Stimulated activated CD8-positive, alpha-beta memory T cell treated with anti-CD3 and anti-CD28 coated beads, Interleukin-12 subunit alpha, Interleukin-12 subunit beta, amount 100 ng/mL, for 24 hours (primary cell): ENCODE measurements around the gene SH2B2.
"Not testable (repeated sequence)": the region's sequence is repeated elsewhere in the genome, so short reads cannot be mapped to it uniquely, and the experiment has no call there.

Experiments used
- DNase-seq: peaks from one replicate; pipeline ENCODE4 v3.0.0-alpha.2; 2020; ENCODE audit errors: extremely low read depth

SH2B2 gene

GRCh38 chr7:102285540-102286236 lies 980 bp upstream of the SH2B2 start:
- DNase-seq: no peak

- DNase-seq: no peak
Measured at GRCh38 chr7:102287111-102287980, 678 bp downstream of the SH2B2 start.

- DNase-seq: no peak
Measured at GRCh38 chr7:102287981-102288278, 1.3 kb downstream of the SH2B2 start.

GRCh38 chr7:102288285-102288930 lies 1.7 kb downstream of the SH2B2 start:
- DNase-seq: no peak

GRCh38 chr7:102289057-102289456 lies 2.4 kb downstream of the SH2B2 start:
- no peak for DNase-seq

GRCh38 chr7:102291056-102291915 lies 4.6 kb downstream of the SH2B2 start:
- DNase-seq: no peak

GRCh38 chr7:102291916-102292267 lies 5.2 kb downstream of the SH2B2 start:
- DNase-seq: no peak

GRCh38 chr7:102292813-102293798 lies 6.4 kb downstream of the SH2B2 start:
- DNase-seq: no peak

GRCh38 chr7:102294589-102294988 lies 7.9 kb downstream of the SH2B2 start:
- DNase-seq: no peak

GRCh38 chr7:102295346-102296178 lies 8.9 kb downstream of the SH2B2 start:
- DNase-seq: no peak

- no peak for DNase-seq
Measured at GRCh38 chr7:102296179-102296438, 9.4 kb downstream of the SH2B2 start.

- DNase-seq: no peak
Measured at GRCh38 chr7:102296514-102296913, 9.8 kb downstream of the SH2B2 start.

- no peak for DNase-seq
Measured at GRCh38 chr7:102297487-102298218, 11.0 kb downstream of the SH2B2 start.

- no peak for DNase-seq
Measured at GRCh38 chr7:102300643-102301221, 14.1 kb downstream of the SH2B2 start.

GRCh38 chr7:102301367-102301766 lies 14.7 kb downstream of the SH2B2 start:
- not testable (repeated sequence) for DNase-seq

GRCh38 chr7:102302025-102302424 lies 15.4 kb downstream of the SH2B2 start:
- DNase-seq: no peak

- DNase-seq: no peak
Measured at GRCh38 chr7:102303669-102304422, 17.2 kb downstream of the SH2B2 start.

- DNase-seq: no peak
Measured at GRCh38 chr7:102304668-102305067, 18.0 kb downstream of the SH2B2 start.
